Naive B cell (primary cell): ENCODE measurements around the gene AFF3. TPM values are rescaled to one million over a fixed set of nuclear protein-coding genes. Genes with fewer than 3 reads are reported as not detected.

Experiments
- ATAC-seq, 2 donors: fragments of 150-1000 bp; cut with Tn5 transposase; 2 replicates each; pipeline ENCODE4 v1.10.0; 2021; ENCODE audit warnings: low read depth in 2 of 2, mild to moderate bottlenecking in 2 of 2, moderate library complexity in 2 of 2
- DNase-seq: peaks from one replicate; pipeline ENCODE4 v3.0.0; 2022
- H3K27ac Mint-ChIP-seq, 6 donors: one replicate each; pipeline ENCODE4 v1.8.0; 2020 to 2022; ENCODE audit warnings: mild to moderate bottlenecking in 6 of 6, mixed read lengths in 6 of 6, moderate library complexity in 5 of 6, inconsistent platforms in 2 of 6
- H3K27me3 Mint-ChIP-seq, 3 donors: one replicate each; pipeline ENCODE4 v1.8.0; 2021 to 2022; ENCODE audit warnings: mixed read lengths in 3 of 3, mild to moderate bottlenecking in 1 of 3
- H3K36me3 Mint-ChIP-seq, 2 donors: one replicate each; pipeline ENCODE4 v1.8.0; 2020 to 2022; ENCODE audit warnings: mixed read lengths in 2 of 2, inconsistent platforms in 1 of 2, mild to moderate bottlenecking in 1 of 2
- H3K4me1 Mint-ChIP-seq, 3 donors: one replicate each; pipeline ENCODE4 v1.8.0; 2020 to 2022; ENCODE audit warnings: mixed read lengths in 3 of 3, inconsistent platforms in 1 of 3, mild to moderate bottlenecking in 1 of 3, moderate library complexity in 1 of 3
- H3K4me3 Mint-ChIP-seq, 8 donors: one replicate each; pipeline ENCODE4 v1.8.0; 2020 to 2022; ENCODE audit warnings: mild to moderate bottlenecking in 8 of 8, mixed read lengths in 8 of 8, moderate library complexity in 8 of 8, inconsistent platforms in 2 of 8
- H3K9me3 Mint-ChIP-seq, 7 donors: one replicate each; pipeline ENCODE4 v1.8.0; 2020 to 2022; ENCODE audit warnings: mixed read lengths in 7 of 7, mild to moderate bottlenecking in 5 of 7, inconsistent platforms in 2 of 7, moderate library complexity in 1 of 7
- polyA plus RNA-seq, 6 donors: library from polyadenylated mRNA; unstranded; fragments of 300-500 nt; fragmentation: Illumina TruSeq; gene quantifications; one replicate each; pipeline ENCODE4 v1.2.3, GENCODE V29; 2021; ENCODE audit warnings: low read depth in 6 of 6

The AFF3 gene
- polyA plus RNA-seq, 6 donors from 2014 or later, result 43.8 to 255 (median 96.8) TPM

DNA sequence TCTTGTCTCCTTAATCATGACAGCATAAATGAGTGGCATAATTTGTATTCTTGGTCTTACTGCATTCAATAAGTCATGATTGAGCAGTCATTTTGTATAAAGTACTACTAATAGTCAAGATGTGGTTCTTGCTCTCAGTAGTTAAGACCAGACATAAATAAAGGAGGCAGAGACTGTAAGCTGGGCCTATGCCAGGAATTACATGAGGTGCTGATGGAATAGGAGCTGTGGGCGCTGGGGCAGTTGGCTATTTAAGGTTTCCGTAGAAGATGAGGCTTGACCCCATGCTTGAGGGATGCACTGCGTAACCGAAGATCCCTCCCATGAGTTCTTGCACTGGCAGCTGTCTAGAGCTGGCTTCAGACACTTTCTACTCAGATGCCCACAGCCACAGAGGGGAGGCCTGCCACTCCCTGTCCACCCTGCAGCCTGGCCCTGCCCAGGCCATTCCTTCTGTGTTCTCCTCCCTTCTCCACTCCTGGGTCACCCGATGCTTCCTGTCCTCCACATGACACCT lies 501.7 kb downstream of the AFF3 start:
- H3K4me3 Mint-ChIP-seq, result peak overlapping the region in 6 of 8 donors; percentile 16 to 61 (median 34)
- no peak for ATAC-seq
- H3K36me3 Mint-ChIP-seq, result peaks cover 9 to 13% of the 10 kb centered on the region in 2 donors
- H3K27ac Mint-ChIP-seq, result peak overlapping the region in 5 of 6 donors; percentile 9 to 96 (median 89)
- H3K27me3 Mint-ChIP-seq, result no peaks in the 10 kb centered on the region
- DNase-seq, result no peak
- peaks cover 59 to 76% (median 74%) of the 10 kb centered on the region in 3 donors for H3K4me1 Mint-ChIP-seq
- no peaks in the 10 kb centered on the region for H3K9me3 Mint-ChIP-seq

- Mint-ChIP-seq H3K27ac (peak overlapping the region; percentile 7 to 95 (median 84)), H3K4me1 (peaks cover 57 to 92% (median 87%) of the 10 kb centered on the region in 3 donors), H3K4me3 (peak overlapping the region; percentile 52 to 88 (median 70)), H3K27me3 (no peaks in the 10 kb centered on the region), H3K9me3 (peaks cover 0 to 7% (median 0%) of the 10 kb centered on the region in 7 donors), H3K36me3 (peaks cover 0 to 9% of the 10 kb centered on the region in 2 donors)
- no peak for ATAC-seq
- no peak for DNase-seq
Measured at GRCh38 chr2:99638791-99639190, 503.6 kb downstream of the AFF3 start.

DNA sequence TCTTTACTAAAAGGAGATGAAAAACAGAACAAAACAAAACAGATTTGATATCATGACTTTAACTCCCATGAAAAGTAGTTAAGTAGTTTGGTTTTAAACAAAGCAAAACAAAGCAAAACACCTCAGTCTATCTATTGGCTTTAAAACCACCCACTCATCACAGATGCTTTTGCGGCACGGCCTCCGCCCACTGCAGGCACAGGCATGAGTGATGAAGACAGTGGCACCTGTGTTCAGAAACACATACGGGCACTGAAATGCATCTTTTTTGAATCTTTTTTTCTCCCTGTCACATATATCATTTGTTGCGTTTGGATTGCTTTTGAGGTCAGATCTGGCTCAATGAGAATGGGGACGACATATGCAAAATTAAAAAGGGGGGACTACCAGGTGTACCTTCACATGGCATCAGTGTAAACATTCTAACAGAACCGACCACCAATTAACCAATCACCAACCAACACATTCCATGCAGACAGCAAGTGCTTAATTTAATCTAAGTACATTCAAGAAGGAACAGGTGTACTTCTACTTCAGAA lies 505.2 kb downstream of the AFF3 start:
- Mint-ChIP-seq H3K4me1 (peaks cover 57 to 89% (median 81%) of the 10 kb centered on the region in 3 donors), H3K27me3 (no peaks in the 10 kb centered on the region), H3K9me3 (peaks cover 0 to 14% (median 2%) of the 10 kb centered on the region in 7 donors), H3K36me3 (peaks cover 8 to 14% of the 10 kb centered on the region in 2 donors), H3K27ac (peak overlapping the region; percentile 54 to 97 (median 86)), H3K4me3 (peak overlapping the region in 7 of 8 donors; percentile 19 to 80 (median 68))
- ATAC-seq, result peak; percentile 42 to 50
- peak; percentile 44 for DNase-seq

- Mint-ChIP-seq H3K27ac (peak overlapping the region; percentile 84 to 97 (median 92)), H3K4me3 (peak overlapping the region in 6 of 8 donors; percentile 19 to 87 (median 68)), H3K27me3 (no peaks in the 10 kb centered on the region), H3K36me3 (peaks cover 11 to 14% of the 10 kb centered on the region in 2 donors), H3K9me3 (peaks cover 0 to 14% (median 2%) of the 10 kb centered on the region in 7 donors), H3K4me1 (peaks cover 51 to 80% (median 73%) of the 10 kb centered on the region in 3 donors)
- ATAC-seq (no peak), DNase-seq (no peak)
Measured at GRCh38 chr2:99636144-99637034, 506.0 kb downstream of the AFF3 start.

GRCh38 chr2:99635710-99636109 lies 506.7 kb downstream of the AFF3 start:
- H3K36me3 Mint-ChIP-seq, result peaks cover 14 to 16% of the 10 kb centered on the region in 2 donors
- peaks cover 49 to 77% (median 68%) of the 10 kb centered on the region in 3 donors for H3K4me1 Mint-ChIP-seq
- DNase-seq (no peak), ATAC-seq (no peak)
- peak overlapping the region in 4 of 6 donors; percentile 12 to 89 (median 68) for H3K27ac Mint-ChIP-seq
- no peaks in the 10 kb centered on the region for H3K27me3 Mint-ChIP-seq
- H3K9me3 Mint-ChIP-seq, result peaks cover 0 to 14% (median 2%) of the 10 kb centered on the region in 7 donors
- H3K4me3 Mint-ChIP-seq, result peak overlapping the region in 1 of 8 donors; percentile 19

DNA sequence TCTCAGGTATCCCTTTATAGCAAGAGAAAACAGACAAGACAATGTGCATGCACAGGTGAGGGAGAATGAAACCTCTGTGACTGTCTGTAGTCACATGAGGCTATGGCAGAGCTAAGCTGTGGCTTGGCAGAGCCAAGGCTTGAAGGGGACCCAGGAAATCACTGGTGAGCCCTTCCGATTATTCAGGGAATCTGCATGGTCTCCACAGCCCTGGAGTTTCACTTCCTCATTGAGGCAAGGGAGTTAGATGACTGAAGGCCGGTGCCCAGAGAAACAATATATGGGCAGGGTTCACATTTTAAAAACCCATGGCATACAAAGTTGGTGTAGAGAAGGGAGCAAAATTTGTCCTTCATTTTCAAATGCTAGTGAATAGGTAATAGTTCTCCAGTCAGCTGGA lies 508.2 kb downstream of the AFF3 start:
- ATAC-seq (no peak), DNase-seq (peak; percentile 11)
- Mint-ChIP-seq H3K4me3 (peak overlapping the region in 1 of 8 donors; percentile 34), H3K36me3 (peaks cover 16 to 22% of the 10 kb centered on the region in 2 donors), H3K27me3 (no peaks in the 10 kb centered on the region), H3K27ac (peak overlapping the region in 3 of 6 donors; percentile 52 to 87 (median 87)), H3K9me3 (peaks cover 0 to 14% (median 2%) of the 10 kb centered on the region in 7 donors), H3K4me1 (peaks cover 53 to 77% (median 70%) of the 10 kb centered on the region in 3 donors)

GRCh38 chr2:99631700-99632099 lies 510.7 kb downstream of the AFF3 start:
- H3K4me1 Mint-ChIP-seq, result peaks cover 37 to 62% (median 47%) of the 10 kb centered on the region in 3 donors
- no peak for DNase-seq
- peaks cover 16 to 33% of the 10 kb centered on the region in 2 donors for H3K36me3 Mint-ChIP-seq
- peak overlapping the region in 2 of 6 donors; percentile 74 to 87 for H3K27ac Mint-ChIP-seq
- no peak overlapping the region for H3K4me3 Mint-ChIP-seq
- no peaks in the 10 kb centered on the region for H3K27me3 Mint-ChIP-seq
- ATAC-seq, result no peak
- H3K9me3 Mint-ChIP-seq, result peaks cover 0 to 14% (median 2%) of the 10 kb centered on the region in 7 donors

DNA sequence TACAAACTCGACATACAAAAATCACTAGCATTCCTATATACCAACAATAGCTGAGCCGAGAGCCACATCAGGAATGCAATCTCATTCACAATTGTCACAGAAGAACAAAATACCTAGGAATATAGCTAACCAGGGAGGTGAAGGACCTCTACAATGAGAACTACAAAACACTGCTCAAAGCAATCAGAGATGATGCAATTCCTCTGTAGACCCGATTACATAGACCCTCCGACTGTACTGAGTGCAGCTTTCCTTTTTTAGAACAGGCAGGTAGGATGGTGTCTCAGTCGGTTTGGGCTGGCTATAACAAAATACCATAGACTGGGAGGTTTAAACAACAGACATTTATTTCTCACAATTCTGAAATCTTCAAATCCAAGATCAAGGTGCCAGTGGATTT lies 513.1 kb downstream of the AFF3 start:
- no peaks in the 10 kb centered on the region for H3K27me3 Mint-ChIP-seq
- ATAC-seq, result no peak

GRCh38 chr2:99626158-99626557 lies 516.2 kb downstream of the AFF3 start:
- Mint-ChIP-seq H3K4me1 (peaks cover 35 to 44% (median 41%) of the 10 kb centered on the region in 3 donors), H3K4me3 (no peak overlapping the region), H3K36me3 (peaks cover 13 to 30% of the 10 kb centered on the region in 2 donors), H3K27ac (peak overlapping the region in 2 of 6 donors; percentile 30 to 42), H3K27me3 (no peaks in the 10 kb centered on the region), H3K9me3 (peaks cover 0 to 2% (median 0%) of the 10 kb centered on the region in 7 donors)
- ATAC-seq (no peak), DNase-seq (no peak)

More for the DNA sequence above, 513.1 kb downstream of the AFF3 start:
- H3K27ac Mint-ChIP-seq, result peak overlapping the region in 4 of 6 donors; percentile 37 to 81 (median 66)
- no peak for DNase-seq
- H3K4me3 Mint-ChIP-seq, result no peak overlapping the region
- H3K4me1 Mint-ChIP-seq, result peaks cover 33 to 46% (median 35%) of the 10 kb centered on the region in 3 donors
- peaks cover 16 to 31% of the 10 kb centered on the region in 2 donors for H3K36me3 Mint-ChIP-seq
- peaks cover 0 to 13% (median 2%) of the 10 kb centered on the region in 7 donors for H3K9me3 Mint-ChIP-seq

DNA sequence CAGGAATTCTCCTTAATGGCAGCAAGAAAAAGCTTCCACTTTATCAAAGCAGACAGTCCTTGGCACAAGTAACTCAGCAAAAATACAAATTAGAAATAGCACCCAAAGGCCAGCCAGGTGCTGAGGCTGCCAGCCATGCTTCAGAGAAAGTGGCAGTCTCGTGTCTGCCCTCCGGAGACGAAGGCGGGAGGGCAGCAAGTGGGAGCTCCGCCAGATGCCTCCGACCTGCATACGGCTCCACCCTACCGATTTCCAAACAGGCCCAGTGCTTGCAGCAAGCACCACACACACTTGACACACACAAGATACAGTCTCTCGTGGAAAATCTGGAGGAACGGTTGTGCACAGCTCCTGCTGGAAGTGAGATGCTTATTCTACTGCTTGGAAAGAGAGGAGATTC lies 517.7 kb downstream of the AFF3 start:
- Mint-ChIP-seq H3K27ac (peak overlapping the region in 3 of 6 donors; percentile 11 to 38 (median 22)), H3K4me3 (no peak overlapping the region), H3K36me3 (peaks cover 11 to 21% of the 10 kb centered on the region in 2 donors), H3K4me1 (peaks cover 28 to 40% (median 39%) of the 10 kb centered on the region in 3 donors), H3K27me3 (no peaks in the 10 kb centered on the region), H3K9me3 (peaks cover 0 to 2% (median 0%) of the 10 kb centered on the region in 7 donors)
- DNase-seq, result no peak
- ATAC-seq, result no peak

GRCh38 chr2:99623613-99624012 lies 518.8 kb downstream of the AFF3 start:
- H3K4me3 Mint-ChIP-seq, result no peak overlapping the region

GRCh38 chr2:99623035-99623434 lies 519.4 kb downstream of the AFF3 start:
- Mint-ChIP-seq H3K4me1 (peaks cover 30 to 40% (median 31%) of the 10 kb centered on the region in 3 donors), H3K27ac (peak overlapping the region in 4 of 6 donors; percentile 22 to 92 (median 54)), H3K4me3 (peak overlapping the region in 2 of 8 donors; percentile 32 to 59), H3K36me3 (peaks cover 15 to 20% of the 10 kb centered on the region in 2 donors), H3K27me3 (no peaks in the 10 kb centered on the region), H3K9me3 (peaks cover 0 to 2% (median 0%) of the 10 kb centered on the region in 7 donors)
- DNase-seq, result no peak
- ATAC-seq, result no peak

More at GRCh38 chr2:99623613-99624012, 518.8 kb downstream of the AFF3 start:
- Mint-ChIP-seq H3K36me3 (peaks cover 15 to 20% of the 10 kb centered on the region in 2 donors), H3K27me3 (no peaks in the 10 kb centered on the region), H3K9me3 (peaks cover 0 to 2% (median 0%) of the 10 kb centered on the region in 7 donors), H3K27ac (peak overlapping the region in 2 of 6 donors; percentile 75 to 92), H3K4me1 (peaks cover 28 to 38% (median 34%) of the 10 kb centered on the region in 3 donors)
- ATAC-seq (no peak), DNase-seq (no peak)

GRCh38 chr2:99622534-99622933 lies 519.9 kb downstream of the AFF3 start:
- Mint-ChIP-seq H3K36me3 (peaks cover 15 to 17% of the 10 kb centered on the region in 2 donors), H3K4me3 (peak overlapping the region in 1 of 8 donors; percentile 32), H3K27ac (no peak overlapping the region), H3K27me3 (no peaks in the 10 kb centered on the region), H3K9me3 (peaks cover 0 to 2% (median 0%) of the 10 kb centered on the region in 7 donors), H3K4me1 (peaks cover 30 to 40% (median 32%) of the 10 kb centered on the region in 3 donors)
- DNase-seq, result no peak
- ATAC-seq, result no peak
